OCI-LY3 (cell line): Measurements from ENCODE around the gene SCD5.

Source experiments
- H2AFZ ChIP-seq: fragments of 200-600, 300-600 bp; shearing (Covaris generic); 2 replicates; pipeline ENCODE4 v1.6.0; 2014; ENCODE audit warnings: antibody characterized with exemption, low read depth, low read length
- H3K27ac ChIP-seq: fragments of 200-600, 300-600 bp; sonication (generic); 2 replicates; pipeline ENCODE4 v1.5.1; 2014; ENCODE audit warnings: mild to moderate bottlenecking, low read length, moderate library complexity, mixed read lengths
- H3K27me3 ChIP-seq: fragments of 200-600, 300-600 bp; sonication (generic); 2 replicates; pipeline ENCODE4 v1.6.1; 2014; ENCODE audit warnings: low read depth, low read length, mixed read lengths
- H3K36me3 ChIP-seq: fragments of 200-600, 300-600 bp; sonication (generic); replicated peaks from 2 replicates; pipeline ENCODE3; 2014; ENCODE audit warnings: low read depth, low read length, mixed read lengths
- H3K4me1 ChIP-seq: fragments of 300-600, 200-600 bp; sonication (generic); 2 replicates; pipeline ENCODE4 v1.6.1; 2014; ENCODE audit warnings: low read length, mixed read lengths
- H3K4me2 ChIP-seq: fragments of 200-600, 300-600 bp; sonication (generic); 2 replicates; pipeline ENCODE4 v1.6.1; 2014; ENCODE audit warnings: low read length, mixed read lengths
- H3K4me3 ChIP-seq: fragments of 300-600, 200-600 bp; sonication (generic); 2 replicates; pipeline ENCODE4 v1.5.1; 2014; ENCODE audit warnings: antibody characterized with exemption, mild to moderate bottlenecking, low read length, moderate library complexity
- H3K79me2 ChIP-seq: fragments of 300-600, 200-600 bp; shearing (Covaris generic); 2 replicates; pipeline ENCODE4 v1.6.1; 2014; ENCODE audit warnings: mild to moderate bottlenecking, low read length, mixed read lengths
- H3K9ac ChIP-seq: fragments of 300-600, 200-600 bp; shearing (Covaris generic); 2 replicates; pipeline ENCODE4 v1.6.0; 2014; ENCODE audit warnings: mild to moderate bottlenecking, low read length, moderate library complexity
- H3K9me3 ChIP-seq: fragments of 200-600, 300-600 bp; shearing (Covaris generic); 2 replicates; pipeline ENCODE4 v1.6.1; 2014; ENCODE audit warnings: low read length, mixed read lengths; ENCODE audit not compliant: insufficient read depth
- H4K20me1 ChIP-seq: fragments of 200-600, 300-600 bp; sonication (generic); 2 replicates; pipeline ENCODE4 v1.6.1; 2016; ENCODE audit warnings: low read length, mixed read lengths; ENCODE audit not compliant: insufficient read depth
- CTCF ChIP-seq: fragments of 200-600, 300-600 bp; sonication (generic); IDR thresholded peaks from 2 replicates; pipeline ENCODE4 v1.5.1; 2014; ENCODE audit warnings: antibody characterized with exemption, low read length, low read depth
- EZH2phosphoT487 ChIP-seq: fragments of 200-600 bp; shearing (Covaris generic); IDR thresholded peaks from 2 replicates; pipeline ENCODE4 v1.6.1; 2018; ENCODE audit warnings: antibody characterized with exemption, mixed run types, low read depth

SCD5 gene

GRCh38 chr4:82713856-82714255 lies 84.7 kb downstream of the SCD5 start:
- Histone ChIP-seq H3K27ac (no peak overlapping the region), H3K4me2 (no peak overlapping the region), H3K27me3 (no peaks in the 10 kb centered on the region), H4K20me1 (no peaks in the 10 kb centered on the region), H3K4me3 (no peak overlapping the region), H3K4me1 (no peaks in the 10 kb centered on the region), H2AFZ (no peak overlapping the region), H3K9me3 (no peaks in the 10 kb centered on the region), H3K79me2 (no peaks in the 10 kb centered on the region), H3K36me3 (no peaks in the 10 kb centered on the region), H3K9ac (no peak overlapping the region)
- TF ChIP-seq CTCF (no peak), EZH2phosphoT487 (no peak)

GRCh38 chr4:82712561-82712960 lies 86.0 kb downstream of the SCD5 start:
- no peaks in the 10 kb centered on the region for H3K9me3 ChIP-seq
- no peak overlapping the region for H2AFZ ChIP-seq
- H3K27me3 ChIP-seq, result no peaks in the 10 kb centered on the region
- no peak overlapping the region for H3K9ac ChIP-seq
- no peaks in the 10 kb centered on the region for H3K4me1 ChIP-seq
- no peaks in the 10 kb centered on the region for H3K79me2 ChIP-seq
- no peaks in the 10 kb centered on the region for H4K20me1 ChIP-seq
- no peak for TF ChIP-seq CTCF
- TF ChIP-seq EZH2phosphoT487, result no peak
- H3K36me3 ChIP-seq, result no peaks in the 10 kb centered on the region
- no peak overlapping the region for H3K4me3 ChIP-seq
- H3K4me2 ChIP-seq, result no peak overlapping the region
- no peak overlapping the region for H3K27ac ChIP-seq

DNA sequence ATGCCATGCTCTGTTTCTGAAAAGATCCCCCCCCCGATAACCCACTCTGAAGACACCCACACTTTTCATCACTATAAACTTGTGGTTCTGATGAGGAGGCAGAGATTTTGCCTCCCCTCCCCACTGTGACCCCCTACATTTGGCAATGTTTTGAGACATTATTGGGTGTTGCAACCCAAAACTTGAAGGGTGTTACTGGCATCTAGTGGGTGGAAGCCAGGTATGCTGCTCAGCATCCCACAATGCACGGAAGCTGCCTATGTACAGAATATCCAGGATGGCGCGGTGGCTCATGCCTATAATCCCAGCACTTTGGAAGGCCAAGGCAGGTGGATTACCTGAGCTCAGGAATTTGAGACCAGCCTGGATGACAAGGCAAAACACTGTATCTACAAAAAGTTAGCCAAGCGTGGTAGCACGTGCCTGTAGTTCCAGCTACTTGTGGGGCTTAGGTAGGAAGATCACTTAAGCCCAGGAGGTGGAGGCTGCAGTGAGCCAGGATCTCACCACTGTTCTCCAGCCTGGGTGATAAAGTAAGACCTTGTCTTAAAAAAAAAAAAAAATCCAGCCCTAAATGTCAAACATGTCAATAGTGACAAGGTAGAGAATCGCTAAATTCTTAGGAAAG lies 87.3 kb downstream of the SCD5 start:
- no peaks in the 10 kb centered on the region for H3K4me1 ChIP-seq
- no peaks in the 10 kb centered on the region for H4K20me1 ChIP-seq
- H3K27ac ChIP-seq, result no peak overlapping the region
- no peak overlapping the region for H3K4me2 ChIP-seq
- H3K9me3 ChIP-seq, result no peaks in the 10 kb centered on the region
- no peak overlapping the region for H3K9ac ChIP-seq
- no peak overlapping the region for H3K4me3 ChIP-seq
- H3K27me3 ChIP-seq, result no peaks in the 10 kb centered on the region
- TF ChIP-seq EZH2phosphoT487 (no peak), CTCF (no peak)
- no peaks in the 10 kb centered on the region for H3K36me3 ChIP-seq
- no peak overlapping the region for H2AFZ ChIP-seq
- H3K79me2 ChIP-seq, result no peaks in the 10 kb centered on the region

DNA sequence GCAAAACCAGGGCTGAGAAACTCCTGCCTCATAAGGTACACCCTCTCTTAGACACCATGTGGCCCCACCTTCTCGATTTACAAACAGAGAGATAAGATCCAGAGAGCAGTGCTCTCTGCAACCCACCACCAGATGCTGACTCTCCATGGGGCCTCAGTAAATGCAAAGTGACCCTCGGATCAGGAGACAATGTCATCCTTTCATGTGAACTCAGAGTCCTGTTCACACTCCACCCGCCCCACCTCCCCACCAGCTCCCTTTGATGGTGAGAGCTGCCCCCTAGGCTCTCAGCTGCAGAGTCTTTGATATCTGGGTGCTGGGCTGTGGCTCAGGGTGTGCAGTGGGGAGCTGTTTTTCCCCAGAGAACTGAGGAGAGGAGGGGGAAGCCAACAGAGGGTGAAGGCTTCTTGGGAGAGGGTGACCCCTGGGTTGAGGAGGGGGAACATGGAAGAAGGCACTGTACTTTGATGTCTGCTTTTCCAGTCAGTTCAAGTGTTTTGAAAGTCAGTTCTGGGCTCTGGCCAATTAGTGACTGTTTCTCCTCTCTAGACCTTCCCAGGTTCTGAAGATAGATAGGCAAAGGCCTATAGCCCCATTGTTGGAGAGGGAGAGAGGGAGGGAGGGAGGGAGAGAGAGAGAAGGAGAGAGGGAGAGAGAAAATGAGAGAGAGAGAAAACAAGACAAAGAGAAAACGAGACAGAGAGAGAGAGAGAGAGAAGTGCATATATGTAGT lies 88.2 kb downstream of the SCD5 start:
- no peak overlapping the region for H3K27ac ChIP-seq
- TF ChIP-seq CTCF (no peak), EZH2phosphoT487 (no peak)
- H3K79me2 ChIP-seq, result no peaks in the 10 kb centered on the region
- H3K36me3 ChIP-seq, result no peaks in the 10 kb centered on the region
- no peaks in the 10 kb centered on the region for H4K20me1 ChIP-seq
- H3K4me2 ChIP-seq, result no peak overlapping the region
- H3K4me1 ChIP-seq, result no peaks in the 10 kb centered on the region
- no peaks in the 10 kb centered on the region for H3K27me3 ChIP-seq
- H3K4me3 ChIP-seq, result no peak overlapping the region
- H2AFZ ChIP-seq, result no peak overlapping the region
- no peak overlapping the region for H3K9ac ChIP-seq
- H3K9me3 ChIP-seq, result no peaks in the 10 kb centered on the region
